Measurements from ENCODE around the gene ABHD1.
A peak's percentile ranks its signal among the peaks of the same experiment; 100 is the strongest.

The ABHD1 gene

GRCh38 chr2:27094353-27094984 is 29.1 kb upstream of the ABHD1 start:
- TF ChIP-seq POLR2AphosphoS5 (IDR thresholded peaks at IDR 0.05; ENCODE audit: low read depth, low read length): no peak
- no peak for TF ChIP-seq REST (IDR thresholded peaks at IDR 0.05; ENCODE audit: insufficient read depth in 1 of 2, low read depth in 2 of 2, low read length in 2 of 2)
- no peak for TF ChIP-seq SIN3A (IDR thresholded peaks at IDR 0.05; ENCODE audit: borderline replicate concordance, insufficient read depth, low read length)
- TF ChIP-seq TAF1 (IDR thresholded peaks at IDR 0.05; ENCODE audit: borderline replicate concordance, insufficient read depth, low read length): no peak
- TF ChIP-seq FOXP2 (optimal IDR thresholded peaks at IDR 0.05; ENCODE audit: borderline replicate concordance, extremely low read depth, extremely low read length, insufficient read depth): no peak

GRCh38 chr2:27095427-27095744 is 28.2 kb upstream of the ABHD1 start:
- no peak for TF ChIP-seq FOXP2 (optimal IDR thresholded peaks at IDR 0.05; ENCODE audit: borderline replicate concordance, extremely low read depth, extremely low read length, insufficient read depth)

GRCh38 chr2:27095745-27096651 is 27.6 kb upstream of the ABHD1 start:
- TF ChIP-seq POLR2AphosphoS5 (IDR thresholded peaks at IDR 0.05; ENCODE audit: low read depth, low read length) (peak; percentile 72), FOXP2 (optimal IDR thresholded peaks at IDR 0.05; ENCODE audit: borderline replicate concordance, extremely low read depth, extremely low read length, insufficient read depth) (peak; percentile 9), SIN3A (IDR thresholded peaks at IDR 0.05; ENCODE audit: borderline replicate concordance, insufficient read depth, low read length) (no peak)

- TF ChIP-seq TAF1 (IDR thresholded peaks at IDR 0.05; ENCODE audit: borderline replicate concordance, insufficient read depth, low read length) (no peak), FOXP2 (optimal IDR thresholded peaks at IDR 0.05; ENCODE audit: borderline replicate concordance, extremely low read depth, extremely low read length, insufficient read depth) (no peak), SIN3A (IDR thresholded peaks at IDR 0.05; ENCODE audit: borderline replicate concordance, insufficient read depth, low read length) (no peak), POLR2AphosphoS5 (IDR thresholded peaks at IDR 0.05; ENCODE audit: low read depth, low read length) (no peak), REST (IDR thresholded peaks at IDR 0.05; ENCODE audit: insufficient read depth in 1 of 2, low read depth in 2 of 2, low read length in 2 of 2) (no peak)
Observed at GRCh38 chr2:27096748-27097297, 26.8 kb upstream of the ABHD1 start.

- TF ChIP-seq SIN3A (IDR thresholded peaks at IDR 0.05; ENCODE audit: borderline replicate concordance, insufficient read depth, low read length) (no peak), FOXP2 (optimal IDR thresholded peaks at IDR 0.05; ENCODE audit: borderline replicate concordance, extremely low read depth, extremely low read length, insufficient read depth) (no peak), REST (IDR thresholded peaks at IDR 0.05; ENCODE audit: insufficient read depth in 1 of 2, low read depth in 2 of 2, low read length in 2 of 2) (no peak), TAF1 (IDR thresholded peaks at IDR 0.05; ENCODE audit: borderline replicate concordance, insufficient read depth, low read length) (no peak), POLR2AphosphoS5 (IDR thresholded peaks at IDR 0.05; ENCODE audit: low read depth, low read length) (no peak)
Observed at GRCh38 chr2:27097341-27097740, 26.3 kb upstream of the ABHD1 start.

Data from PFSK-1 (cell line).